ENCODE data around the gene TST.

DNA sequence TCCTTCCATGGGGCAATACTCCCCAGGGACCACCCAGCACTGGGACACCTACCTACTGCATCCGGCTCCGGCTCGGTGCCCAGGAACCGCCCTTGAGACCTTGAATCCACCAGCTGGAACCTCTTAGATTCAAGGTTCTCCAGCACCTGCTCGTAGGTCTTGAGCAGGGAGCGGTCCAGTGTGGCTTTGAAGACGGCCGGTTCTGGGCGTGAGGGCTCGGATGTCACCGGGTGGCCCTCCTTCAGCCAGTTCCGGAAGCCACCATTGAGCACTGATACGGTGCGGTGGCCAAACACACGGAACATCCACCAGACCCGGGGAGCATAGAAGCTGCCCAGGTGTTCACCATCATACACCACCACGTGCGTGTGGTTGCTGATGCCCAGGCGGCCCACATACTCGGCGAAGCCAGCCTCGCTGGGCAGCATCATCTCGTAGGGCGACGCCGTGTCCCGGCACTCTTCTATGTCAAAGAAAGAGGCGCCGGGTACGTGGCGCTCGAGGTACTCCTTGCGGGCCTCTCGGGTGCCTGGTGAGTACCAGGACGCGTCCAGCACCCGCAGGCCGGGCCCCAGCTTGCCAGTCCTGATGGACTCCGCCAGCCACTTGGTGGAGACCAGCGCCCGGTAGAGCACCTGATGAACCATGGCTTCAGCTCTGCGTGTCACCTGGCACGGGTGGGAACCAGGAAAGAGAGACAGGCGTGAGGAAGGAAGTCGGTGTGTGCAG is 997 bp downstream of the TST start:
- TF ChIP-seq KDM1A (IDR thresholded peaks at IDR 0.05; ENCODE audit: low read depth) = no peak
- TF ChIP-seq, protein P1, sequence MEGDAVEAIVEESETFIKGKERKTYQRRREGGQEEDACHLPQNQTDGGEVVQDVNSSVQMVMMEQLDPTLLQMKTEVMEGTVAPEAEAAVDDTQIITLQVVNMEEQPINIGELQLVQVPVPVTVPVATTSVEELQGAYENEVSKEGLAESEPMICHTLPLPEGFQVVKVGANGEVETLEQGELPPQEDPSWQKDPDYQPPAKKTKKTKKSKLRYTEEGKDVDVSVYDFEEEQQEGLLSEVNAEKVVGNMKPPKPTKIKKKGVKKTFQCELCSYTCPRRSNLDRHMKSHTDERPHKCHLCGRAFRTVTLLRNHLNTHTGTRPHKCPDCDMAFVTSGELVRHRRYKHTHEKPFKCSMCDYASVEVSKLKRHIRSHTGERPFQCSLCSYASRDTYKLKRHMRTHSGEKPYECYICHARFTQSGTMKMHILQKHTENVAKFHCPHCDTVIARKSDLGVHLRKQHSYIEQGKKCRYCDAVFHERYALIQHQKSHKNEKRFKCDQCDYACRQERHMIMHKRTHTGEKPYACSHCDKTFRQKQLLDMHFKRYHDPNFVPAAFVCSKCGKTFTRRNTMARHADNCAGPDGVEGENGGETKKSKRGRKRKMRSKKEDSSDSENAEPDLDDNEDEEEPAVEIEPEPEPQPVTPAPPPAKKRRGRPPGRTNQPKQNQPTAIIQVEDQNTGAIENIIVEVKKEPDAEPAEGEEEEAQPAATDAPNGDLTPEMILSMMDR (IDR thresholded peaks at IDR 0.05) = no peak
- TF ChIP-seq, protein P2, sequence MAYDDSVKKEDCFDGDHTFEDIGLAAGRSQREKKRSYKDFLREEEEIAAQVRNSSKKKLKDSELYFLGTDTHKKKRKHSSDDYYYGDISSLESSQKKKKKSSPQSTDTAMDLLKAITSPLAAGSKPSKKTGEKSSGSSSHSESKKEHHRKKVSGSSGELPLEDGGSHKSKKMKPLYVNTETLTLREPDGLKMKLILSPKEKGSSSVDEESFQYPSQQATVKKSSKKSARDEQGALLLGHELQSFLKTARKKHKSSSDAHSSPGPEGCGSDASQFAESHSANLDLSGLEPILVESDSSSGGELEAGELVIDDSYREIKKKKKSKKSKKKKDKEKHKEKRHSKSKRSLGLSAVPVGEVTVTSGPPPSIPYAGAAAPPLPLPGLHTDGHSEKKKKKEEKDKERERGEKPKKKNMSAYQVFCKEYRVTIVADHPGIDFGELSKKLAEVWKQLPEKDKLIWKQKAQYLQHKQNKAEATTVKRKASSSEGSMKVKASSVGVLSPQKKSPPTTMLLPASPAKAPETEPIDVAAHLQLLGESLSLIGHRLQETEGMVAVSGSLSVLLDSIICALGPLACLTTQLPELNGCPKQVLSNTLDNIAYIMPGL (CRISPR knock-in tag; IDR thresholded peaks at IDR 0.05; ENCODE audit: borderline replicate concordance) = no peak
- no peak for TF ChIP-seq CHD2 (IDR thresholded peaks at IDR 0.05; ENCODE audit: low read length, partially characterized antibody)
- no peak for TF ChIP-seq CHD4 (IDR thresholded peaks at IDR 0.05; ENCODE audit: borderline replicate concordance)
- no peak for TF ChIP-seq POLR2A (IDR thresholded peaks at IDR 0.05; ENCODE audit: low read length)
